ENCODE results near the gene SEPHS1. TPM values are rescaled to one million over a fixed set of nuclear protein-coding genes. Genes with fewer than 3 reads are reported as not detected.
A peak's percentile ranks its signal among the peaks of the same experiment; 100 is the strongest.
"Not testable (repeated sequence)": the region's sequence is repeated elsewhere in the genome, so short reads cannot be mapped to it uniquely, and the experiment has no call there.

Gene SEPHS1
- total RNA-seq, 2 donors from 2014 or later: 29.0 to 31.3 TPM

DNA sequence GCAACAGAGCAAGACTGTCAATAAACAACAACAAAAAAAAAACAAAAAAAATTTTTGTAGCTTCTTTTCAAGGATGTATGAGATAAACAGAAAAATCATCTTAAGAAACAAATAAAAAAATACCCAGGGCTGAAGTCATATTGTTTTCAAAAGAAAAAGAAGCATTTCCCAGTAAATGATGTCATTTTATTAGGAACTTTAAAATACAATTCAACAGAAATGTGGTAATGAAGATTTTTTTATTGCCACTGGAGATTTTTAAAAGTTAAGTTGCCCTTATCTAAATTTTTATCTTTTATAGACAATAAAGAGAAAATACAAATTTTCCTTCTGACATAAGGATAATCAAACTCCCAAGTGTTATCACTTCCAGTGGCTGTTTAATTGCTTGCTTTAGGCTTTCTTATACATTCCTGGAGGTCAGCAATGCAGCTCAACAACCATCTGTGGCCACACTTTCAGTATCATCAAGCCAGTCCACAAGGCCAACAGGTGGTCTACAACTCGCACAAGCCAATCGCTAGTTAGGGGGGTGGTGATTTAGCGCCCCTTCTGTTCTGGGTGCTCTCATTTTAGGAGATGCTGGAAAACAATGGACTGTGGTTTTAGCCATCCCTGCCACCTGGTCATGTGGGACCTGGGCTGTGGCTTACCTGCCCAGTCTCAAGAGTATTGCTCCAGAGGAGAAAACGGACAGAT is 10.8 kb downstream of the SEPHS1 start:
- ATAC-seq (no peak), DNase-seq (no peak)
- intact Hi-C loops (cut with DNase I): no loop called here

GRCh38 chr10:13335881-13336280 is 12.2 kb downstream of the SEPHS1 start:
- DNase-seq: no peak
- intact Hi-C loops (cut with DNase I): no loop called here
- ATAC-seq: no peak

GRCh38 chr10:13334556-13334955 is 13.5 kb downstream of the SEPHS1 start:
- DNase-seq: no peak
- intact Hi-C loops (cut with DNase I): no loop called here

DNA sequence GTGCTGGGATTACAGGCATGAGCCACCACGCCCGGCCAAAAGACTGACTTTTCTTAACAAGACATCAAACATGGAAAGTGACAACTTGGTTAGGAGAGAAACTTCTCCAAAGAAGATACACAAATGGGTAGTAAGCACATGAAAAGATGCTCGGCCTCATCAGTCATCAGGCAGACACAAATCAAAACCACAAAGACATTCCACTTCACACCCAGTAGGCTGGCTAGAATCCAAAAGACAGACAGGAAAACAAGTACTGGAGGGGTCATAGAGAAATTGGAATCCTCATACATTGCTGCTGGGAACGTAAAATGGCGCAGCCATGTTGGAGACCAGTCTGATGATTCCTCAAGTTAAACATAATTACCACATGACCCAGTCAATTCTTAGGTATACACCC is 16.4 kb downstream of the SEPHS1 start:
- no peak for DNase-seq
- no peak for ATAC-seq
- intact Hi-C loops (cut with DNase I): no loop called here

More at GRCh38 chr10:13334556-13334955, 13.5 kb downstream of the SEPHS1 start:
- no peak for ATAC-seq

GRCh38 chr10:13330980-13331379 is 17.1 kb downstream of the SEPHS1 start:
- intact Hi-C loops (cut with DNase I); DNase-seq; ATAC-seq: not testable (repeated sequence)

DNA sequence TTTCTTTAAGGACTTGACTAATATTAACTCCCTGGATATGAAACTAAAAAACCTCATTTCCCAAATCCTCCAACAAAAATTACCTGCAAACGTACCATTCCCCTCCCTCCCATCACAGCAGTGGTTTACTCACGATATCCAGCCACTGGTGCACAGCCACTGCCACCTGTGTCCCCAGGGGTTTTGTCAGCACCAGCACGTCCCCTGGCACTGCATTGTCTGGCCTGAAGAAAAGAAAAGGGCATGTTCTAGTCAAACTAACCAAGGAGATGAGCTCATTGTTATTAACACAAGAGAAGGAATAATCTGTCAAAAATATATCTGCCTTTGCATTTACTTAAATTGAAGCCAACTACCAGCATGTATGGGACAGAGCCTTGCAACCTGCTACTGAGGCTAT is 18.5 kb downstream of the SEPHS1 start:
- intact Hi-C loops (cut with DNase I): no loop called here
- no peak for ATAC-seq
- no peak for DNase-seq

DNA sequence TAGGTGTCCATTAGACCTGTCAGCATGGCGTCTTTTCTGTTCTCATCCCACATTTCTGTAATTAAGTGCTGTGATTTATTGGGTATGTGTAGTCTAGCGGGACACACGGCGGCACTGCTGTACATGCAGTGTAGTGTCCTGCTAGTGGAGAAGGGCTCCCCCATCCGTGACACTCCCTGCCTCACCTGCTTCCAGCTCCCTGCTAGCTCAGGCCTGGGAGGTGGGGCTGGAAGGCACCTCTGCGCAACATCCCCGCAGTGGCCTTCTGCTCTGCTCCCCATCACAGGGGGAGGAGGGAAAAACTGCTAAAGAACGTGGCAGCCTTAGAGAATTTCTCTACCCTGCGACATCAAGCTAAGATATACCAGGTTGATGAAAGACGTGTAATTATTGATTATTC is 19.5 kb downstream of the SEPHS1 start:
- ATAC-seq (no peak), DNase-seq (no peak)
- intact Hi-C loops (cut with DNase I): no loop called here

- no peak for DNase-seq
- intact Hi-C loops (cut with DNase I): no loop called here
- no peak for ATAC-seq
Measured at GRCh38 chr10:13328126-13328525, 20.0 kb downstream of the SEPHS1 start.

DNA sequence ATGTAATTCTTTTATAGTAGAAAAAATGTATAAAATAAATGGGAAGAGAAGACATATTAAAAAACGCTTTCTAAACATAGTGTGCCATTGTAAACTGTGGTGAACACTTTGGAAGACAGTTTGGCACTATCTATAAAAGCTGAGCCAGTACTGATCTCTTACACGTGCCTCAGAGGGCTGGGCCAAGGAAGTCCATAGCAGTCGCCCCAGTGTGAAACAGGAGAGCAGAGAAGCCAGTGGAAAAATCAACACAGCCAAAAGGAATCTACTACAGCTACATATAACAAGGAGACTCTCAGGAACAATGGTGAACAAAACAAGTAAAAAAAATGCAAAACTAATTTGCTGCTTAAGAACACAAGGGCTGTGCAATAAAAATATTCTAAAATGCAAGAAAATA is 20.6 kb downstream of the SEPHS1 start:
- DNase-seq: peak; percentile 47
- intact Hi-C loops (cut with DNase I): no loop called here
- ATAC-seq: peak; percentile 50 to 54

GRCh38 chr10:13322615-13323148 is 25.4 kb downstream of the SEPHS1 start:
- ATAC-seq (no peak), DNase-seq (no peak)
- intact Hi-C loops (cut with DNase I): no loop called here

DNA sequence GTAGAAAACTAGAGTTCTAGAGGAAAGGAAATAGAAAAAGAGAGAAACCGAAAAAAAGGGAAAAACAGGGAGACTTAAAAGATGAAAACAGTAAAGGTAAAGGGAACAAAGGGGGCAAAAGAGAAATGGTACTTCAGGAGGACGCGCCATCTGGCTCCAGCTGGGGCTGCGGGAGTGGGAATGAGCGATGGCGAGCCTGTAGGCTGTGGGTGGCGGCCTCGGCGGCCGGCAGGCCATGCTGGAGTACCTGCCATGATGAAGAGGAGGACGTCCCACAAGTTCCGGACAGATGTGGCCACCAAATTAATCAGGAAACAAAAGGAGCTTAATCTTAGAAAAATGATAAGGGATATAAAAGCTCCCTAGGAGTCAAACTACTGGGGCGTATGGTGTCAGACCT is 26.5 kb downstream of the SEPHS1 start:
- intact Hi-C loops (cut with DNase I): no loop called here
- DNase-seq (no peak), ATAC-seq (no peak)

DNA sequence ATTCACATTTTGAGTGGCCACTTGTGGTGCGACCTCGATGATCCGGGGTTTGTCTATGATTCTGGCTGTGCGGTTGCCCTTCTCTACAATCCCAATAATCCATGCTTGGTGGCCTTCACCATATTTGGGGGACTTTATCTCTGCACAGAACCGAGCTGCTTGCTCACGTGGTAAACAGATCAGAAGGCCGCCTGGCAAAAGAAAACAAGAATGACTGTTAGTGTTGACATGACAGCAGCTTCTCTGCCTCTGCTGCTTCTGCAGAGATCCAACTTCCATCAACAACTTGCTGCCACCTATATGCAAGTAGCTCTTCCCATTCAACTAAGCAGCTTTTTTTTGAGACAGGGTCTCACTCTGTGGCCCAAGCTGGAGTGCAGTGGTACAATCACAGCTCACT is 28.9 kb downstream of the SEPHS1 start:
- DNase-seq (no peak), ATAC-seq (peak in 1 of 2 donors; percentile 61)
- intact Hi-C loops (cut with DNase I): no loop called here

GRCh38 chr10:13317474-13317873 is 30.6 kb downstream of the SEPHS1 start:
- DNase-seq (peak; percentile 62), ATAC-seq (peak in 1 of 2 donors; percentile 50)
- intact Hi-C loops (cut with DNase I): no loop called here

DNA sequence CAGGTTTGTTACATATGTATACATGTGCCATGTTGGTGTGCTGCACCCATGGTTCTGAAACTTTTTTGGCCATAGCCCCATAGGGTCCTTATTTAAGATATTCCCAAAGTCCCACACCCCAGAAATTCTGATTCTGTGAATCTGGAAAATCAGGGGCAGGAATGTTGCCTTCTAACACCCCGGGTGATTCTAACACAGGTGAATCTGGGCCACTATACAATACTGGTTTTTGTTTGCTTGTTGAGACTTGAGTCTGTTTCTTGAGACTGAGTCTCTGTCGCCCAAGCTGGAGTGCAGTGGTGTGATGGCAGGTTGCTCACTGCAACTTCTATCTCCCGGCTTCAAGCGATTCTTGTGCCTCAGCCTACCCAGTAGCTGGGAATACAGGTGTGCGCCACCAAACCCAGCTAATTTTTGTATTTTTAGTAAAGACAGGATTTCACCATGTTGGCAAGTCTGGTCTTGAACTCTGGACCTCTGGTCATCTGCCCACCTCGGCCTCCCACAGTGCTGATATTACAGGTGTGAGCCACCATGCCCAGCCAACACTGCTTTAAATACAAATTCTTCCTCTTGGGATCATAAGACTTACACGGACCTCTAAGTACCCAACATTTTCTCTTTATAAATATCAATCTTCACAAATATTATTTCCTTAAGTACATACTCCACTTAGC is 31.3 kb downstream of the SEPHS1 start:
- ATAC-seq (no peak), DNase-seq (no peak)
- intact Hi-C loops (cut with DNase I): no loop called here

DNA sequence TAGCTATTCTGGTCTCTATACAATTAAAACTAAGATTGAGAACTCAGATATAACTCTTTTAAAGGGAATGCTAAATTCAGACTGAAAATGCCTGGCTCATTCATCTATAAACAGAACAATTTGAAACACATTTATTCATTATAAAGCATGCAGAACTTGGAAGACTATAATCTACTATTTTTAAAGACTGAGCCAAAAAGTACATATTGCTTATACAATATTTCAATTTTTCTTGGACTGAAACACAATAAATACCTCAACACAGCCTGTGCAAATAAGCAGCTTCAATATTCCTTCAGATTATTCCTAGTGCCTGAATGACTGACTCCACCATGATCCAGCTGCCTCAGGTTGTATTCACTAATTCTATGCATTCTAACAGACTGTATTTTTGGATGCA is 32.7 kb downstream of the SEPHS1 start:
- DNase-seq (no peak), ATAC-seq (no peak)
- intact Hi-C loops (cut with DNase I): no loop called here

DNA sequence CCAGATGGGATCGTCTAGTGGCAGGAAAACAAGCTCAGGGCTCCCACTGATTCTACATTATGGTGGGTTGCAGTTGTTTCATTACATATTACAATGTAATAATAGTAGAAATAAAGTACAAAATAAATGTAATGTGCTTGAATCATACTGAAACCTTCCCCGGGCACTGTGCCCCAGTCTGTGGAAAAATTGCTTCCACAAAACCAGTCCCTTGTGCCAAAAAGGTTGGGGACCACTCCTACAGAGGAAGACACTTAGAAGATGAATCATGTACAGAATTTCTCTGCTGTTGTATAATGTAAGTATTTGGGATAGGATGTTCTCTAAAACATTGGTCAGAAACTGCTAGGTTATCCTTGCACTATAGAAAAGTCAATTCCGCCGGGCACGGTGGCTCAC is 36.9 kb downstream of the SEPHS1 start:
- intact Hi-C loops (cut with DNase I): no loop called here
- ATAC-seq: no peak
- DNase-seq: no peak

DNA sequence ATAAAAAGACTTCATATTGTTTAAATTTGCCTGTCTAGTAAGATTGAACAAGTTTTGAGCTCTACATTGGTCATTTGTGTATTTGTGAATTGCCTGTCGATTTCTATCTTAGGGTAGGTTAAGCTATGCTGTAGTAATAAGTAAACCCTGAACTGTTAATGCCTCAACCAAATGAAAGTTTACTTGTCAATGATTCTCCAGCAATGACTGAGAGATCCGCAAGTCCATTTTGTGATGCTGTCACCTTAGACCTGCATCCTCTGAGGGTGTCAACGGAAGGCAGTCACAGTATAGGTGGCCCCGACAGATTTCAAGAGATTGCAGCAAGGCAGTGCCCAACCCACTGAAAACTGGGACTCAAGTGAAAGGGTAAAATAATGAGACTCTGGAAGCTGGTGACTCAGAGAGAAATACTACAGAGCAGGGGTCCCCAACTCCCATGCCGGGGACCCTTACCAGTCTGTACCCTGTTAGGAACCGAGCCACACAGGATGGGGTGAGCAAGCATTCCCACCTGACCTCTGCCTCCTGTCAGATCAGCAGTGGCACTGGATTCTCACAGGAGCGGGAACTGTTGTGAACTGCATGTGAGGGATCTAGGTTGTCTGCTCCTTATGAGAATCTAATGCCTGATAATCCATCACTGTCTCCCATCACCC is 37.4 kb downstream of the SEPHS1 start:
- intact Hi-C loops (cut with DNase I): no loop called here
- no peak for DNase-seq
- no peak for ATAC-seq

- intact Hi-C loops (cut with DNase I): no loop called here
- ATAC-seq: no peak
- no peak for DNase-seq
Measured at GRCh38 chr10:13309792-13310191, 38.3 kb downstream of the SEPHS1 start.

- intact Hi-C loops (cut with DNase I): no loop called here
- ATAC-seq (no peak), DNase-seq (no peak)
Measured at GRCh38 chr10:13308096-13308495, 40.0 kb downstream of the SEPHS1 start.

- ATAC-seq: no peak
- intact Hi-C loops (cut with DNase I): no loop called here
- DNase-seq: no peak
Measured at GRCh38 chr10:13306103-13306502, 42.0 kb downstream of the SEPHS1 start.
